Thymus (tissue), 11 donors: Measurements from ENCODE around the gene UBXN10. TPM values are rescaled to one million over a fixed set of nuclear protein-coding genes. Genes with fewer than 3 reads are reported as not detected.

Experiments
- DNase-seq, 9 donors: peaks; one replicate each; pipeline ENCODE4 v3.0.0-alpha.2; 2013; ENCODE audit warnings: low spot score in 9 of 9, low read depth in 6 of 9, missing footprints in 1 of 9
- H3K27ac ChIP-seq, 2 donors: one replicate each; pipeline ENCODE4 v1.5.1; 2013; ENCODE audit warnings: control low read depth in 1 of 2, low read depth in 1 of 2, low read length in 1 of 2, mild to moderate bottlenecking in 1 of 2, moderate library complexity in 1 of 2
- H3K27me3 ChIP-seq, 2 donors: one replicate each; pipeline ENCODE4 v1.5.1; 2013; ENCODE audit warnings: low read length in 1 of 2; ENCODE audit not compliant: control insufficient read depth in 2 of 2, insufficient read depth in 1 of 2
- H3K36me3 ChIP-seq, 2 donors: one replicate each; pipeline ENCODE4 v1.5.1; 2013; ENCODE audit warnings: low read length in 1 of 2, mild to moderate bottlenecking in 1 of 2, moderate library complexity in 1 of 2; ENCODE audit not compliant: control insufficient read depth in 2 of 2, insufficient read depth in 2 of 2
- H3K4me1 ChIP-seq, 2 donors: one replicate each; pipeline ENCODE4 v1.5.1; 2013; ENCODE audit warnings: low read length in 2 of 2; ENCODE audit not compliant: control insufficient read depth in 2 of 2, insufficient read depth in 2 of 2
- H3K4me3 ChIP-seq, 2 donors: one replicate each; pipeline ENCODE4 v1.5.1; 2013; ENCODE audit warnings: low read length in 2 of 2, control low read depth in 1 of 2, mild to moderate bottlenecking in 1 of 2
- H3K9me3 ChIP-seq, 2 donors: one replicate each; pipeline ENCODE4 v1.5.1; 2013; ENCODE audit warnings: low read length in 1 of 2, mild to moderate bottlenecking in 1 of 2; ENCODE audit not compliant: control insufficient read depth in 2 of 2, insufficient read depth in 1 of 2
- whole genome bisulfite sequencing: extraction: QIAGEN DNeasy Blood & Tissue Kit; methylation state at CpG from one replicate; pipeline ENCODE4 v1.1.7; 2013; 5-methylcytosine and 5-hydroxymethylcytosine counted together
- polyA plus RNA-seq: library from polyadenylated mRNA; stranded (reverse); fragments of 200-250 nt; gene quantifications from one replicate; pipeline ENCODE4 v1.2.3, GENCODE V29; 2013
- total RNA-seq: library from RNA; stranded (reverse); fragments of 120-200 nt; gene quantifications from one replicate; pipeline ENCODE4 v1.2.4, GENCODE V29; 2013
- donor health status: healthy.

Gene UBXN10
- total and polyA plus RNA-seq, 2 donors = 0.24 to 0.50 TPM

- 83% methylated on average over 17 of the region's 17 CpGs for WGBS
- Histone ChIP-seq H3K4me1 (no peaks in the 10 kb centered on the region), H3K4me3 (no peak overlapping the region), H3K27ac (no peak overlapping the region), H3K9me3 (peaks cover 4 to 22% of the 10 kb centered on the region in 2 donors), H3K27me3 (no peaks in the 10 kb centered on the region), H3K36me3 (no peaks in the 10 kb centered on the region)
- DNase-seq = no peak
Measured at GRCh38 chr1:20166051-20166450, 19.8 kb upstream of the UBXN10 start.

GRCh38 chr1:20167126-20167525, 18.8 kb upstream of the UBXN10 start:
- 85% methylated on average over 8 of the region's 8 CpGs for WGBS
- Histone ChIP-seq H3K4me3 (no peak overlapping the region), H3K27ac (no peak overlapping the region), H3K4me1 (no peaks in the 10 kb centered on the region), H3K27me3 (no peaks in the 10 kb centered on the region), H3K9me3 (peaks cover 1 to 16% of the 10 kb centered on the region in 2 donors), H3K36me3 (no peaks in the 10 kb centered on the region)
- no peak for DNase-seq

- WGBS = 86% methylated on average over 9 of the region's 9 CpGs
- H3K27ac ChIP-seq = no peak overlapping the region
- H3K4me1 ChIP-seq = no peaks in the 10 kb centered on the region
Measured at GRCh38 chr1:20168564-20169491, 17.1 kb upstream of the UBXN10 start.

GRCh38 chr1:20169932-20170331, 16.0 kb upstream of the UBXN10 start:
- no peak overlapping the region for H3K27ac ChIP-seq
- no peaks in the 10 kb centered on the region for H3K4me1 ChIP-seq
- peaks cover 1 to 2% of the 10 kb centered on the region in 2 donors for H3K9me3 ChIP-seq
- no peaks in the 10 kb centered on the region for H3K36me3 ChIP-seq
- no peak overlapping the region for H3K4me3 ChIP-seq
- 92% methylated on average over 5 of the region's 5 CpGs for WGBS
- H3K27me3 ChIP-seq = no peaks in the 10 kb centered on the region
- no peak for DNase-seq

More at GRCh38 chr1:20168564-20169491, 17.1 kb upstream of the UBXN10 start:
- no peaks in the 10 kb centered on the region for H3K27me3 ChIP-seq
- H3K36me3 ChIP-seq = no peaks in the 10 kb centered on the region
- no peak overlapping the region for H3K4me3 ChIP-seq
- DNase-seq = no peak
- H3K9me3 ChIP-seq = peaks cover 1 to 9% of the 10 kb centered on the region in 2 donors

GRCh38 chr1:20172033-20172590, 13.8 kb upstream of the UBXN10 start:
- 94% methylated on average over 12 of the region's 12 CpGs for WGBS
- DNase-seq = no peak

GRCh38 chr1:20174937-20175666, 10.8 kb upstream of the UBXN10 start:
- H3K27me3 ChIP-seq = no peaks in the 10 kb centered on the region
- DNase-seq = no peak
- H3K27ac ChIP-seq = no peak overlapping the region
- no peaks in the 10 kb centered on the region for H3K4me1 ChIP-seq
- no peaks in the 10 kb centered on the region for H3K36me3 ChIP-seq
- H3K4me3 ChIP-seq = no peak overlapping the region
- H3K9me3 ChIP-seq = no peaks in the 10 kb centered on the region
- WGBS = 68% methylated on average over 9 of the region's 9 CpGs

More at GRCh38 chr1:20172033-20172590, 13.8 kb upstream of the UBXN10 start:
- H3K36me3 ChIP-seq = no peaks in the 10 kb centered on the region
- no peaks in the 10 kb centered on the region for H3K27me3 ChIP-seq
- no peaks in the 10 kb centered on the region for H3K4me1 ChIP-seq
- H3K4me3 ChIP-seq = no peak overlapping the region
- H3K27ac ChIP-seq = no peak overlapping the region
- no peaks in the 10 kb centered on the region for H3K9me3 ChIP-seq

- Histone ChIP-seq H3K27me3 (peaks cover 0 to 3% of the 10 kb centered on the region in 2 donors), H3K27ac (no peak overlapping the region), H3K4me1 (no peaks in the 10 kb centered on the region), H3K9me3 (no peaks in the 10 kb centered on the region), H3K4me3 (no peak overlapping the region), H3K36me3 (no peaks in the 10 kb centered on the region)
- DNase-seq = no peak
- 86% methylated on average over 13 of the region's 13 CpGs for WGBS
Measured at GRCh38 chr1:20178634-20179370, 7.1 kb upstream of the UBXN10 start.

GRCh38 chr1:20179371-20180128, 6.3 kb upstream of the UBXN10 start:
- DNase-seq = no peak
- Histone ChIP-seq H3K27ac (no peak overlapping the region), H3K27me3 (peaks cover 0 to 9% of the 10 kb centered on the region in 2 donors), H3K36me3 (no peaks in the 10 kb centered on the region), H3K4me3 (no peak overlapping the region), H3K9me3 (no peaks in the 10 kb centered on the region), H3K4me1 (no peaks in the 10 kb centered on the region)
- 94% methylated on average over 2 of the region's 2 CpGs for WGBS
